OCI-LY7 (cell line): ENCODE data around the gene PHAF1.

Experiments used
- CTCF ChIP-seq: fragments of 200-600 bp; sonication (generic); conservative IDR thresholded peaks from 2 replicates; pipeline ENCODE4 v1.5.1; 2014; ENCODE audit warnings: mild to moderate bottlenecking, antibody characterized with exemption, low read length, moderate library complexity, mixed read lengths
- EZH2phosphoT487 ChIP-seq: fragments of 200-600 bp; sonication (generic); IDR thresholded peaks from 2 replicates; pipeline ENCODE4 v1.6.1; 2018; ENCODE audit warnings: low read depth, borderline replicate concordance, mild to moderate bottlenecking, mixed run types, antibody characterized with exemption, low read length, moderate library complexity, mixed read lengths

DNA sequence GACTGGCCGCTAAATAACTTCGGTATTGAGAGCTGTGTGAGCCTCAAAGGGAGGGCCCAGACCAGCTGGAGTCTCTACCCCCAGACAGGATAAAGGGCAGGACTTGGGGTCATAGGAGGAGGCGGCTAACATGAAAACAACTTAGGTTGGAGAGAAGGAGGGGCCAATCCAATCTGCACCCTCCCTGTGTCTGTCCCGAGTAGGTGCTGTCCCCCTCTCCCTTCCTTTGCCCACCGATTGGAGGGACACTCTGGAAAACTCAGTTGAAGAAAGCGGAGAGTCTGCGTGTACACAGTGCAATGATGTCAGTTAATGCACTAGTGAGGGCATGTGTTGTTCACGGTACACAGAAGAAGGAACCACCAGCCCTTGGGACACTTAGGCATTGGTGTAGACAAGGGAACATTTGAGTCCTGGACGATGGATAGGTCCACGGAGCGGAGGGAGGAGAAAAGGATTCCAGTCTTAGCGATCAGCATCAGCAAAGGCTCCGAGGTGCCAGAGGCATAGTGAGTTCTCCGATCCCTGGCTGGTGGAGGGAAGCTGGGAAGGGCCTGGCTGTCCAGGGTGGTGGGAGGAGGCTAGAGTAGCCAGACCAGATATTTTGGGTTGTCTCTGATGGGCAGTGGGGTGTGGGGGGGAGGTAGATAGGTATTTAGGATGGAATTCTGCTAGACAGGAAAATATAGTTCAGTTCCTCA, 61.4 kb downstream of the PHAF1 start:
- TF ChIP-seq CTCF (no peak), EZH2phosphoT487 (no peak)
